Choroid plexus epithelial cell (primary cell): ENCODE measurements around the gene AVL9.
"Not testable (repeated sequence)": the region's sequence is repeated elsewhere in the genome, so short reads cannot be mapped to it uniquely, and the experiment has no call there.

Source experiments
- DNase-seq: peaks from one replicate; pipeline ENCODE4 v3.0.0-alpha.2; 2010; ENCODE audit warnings: low read depth
- H3K4me3 ChIP-seq: 2 replicates; pipeline ENCODE4 v1.5.1; 2011; ENCODE audit warnings: low read depth, mild to moderate bottlenecking, control low read depth, low read length, moderate library complexity
- TF ChIP-seq, protein P1 (sequence below): conservative IDR thresholded peaks from 2 replicates; pipeline ENCODE4 v1.5.1; 2011; ENCODE audit warnings: low read depth, mild to moderate bottlenecking, control low read depth, inconsistent platforms, low read length, moderate library complexity

The AVL9 gene

DNA sequence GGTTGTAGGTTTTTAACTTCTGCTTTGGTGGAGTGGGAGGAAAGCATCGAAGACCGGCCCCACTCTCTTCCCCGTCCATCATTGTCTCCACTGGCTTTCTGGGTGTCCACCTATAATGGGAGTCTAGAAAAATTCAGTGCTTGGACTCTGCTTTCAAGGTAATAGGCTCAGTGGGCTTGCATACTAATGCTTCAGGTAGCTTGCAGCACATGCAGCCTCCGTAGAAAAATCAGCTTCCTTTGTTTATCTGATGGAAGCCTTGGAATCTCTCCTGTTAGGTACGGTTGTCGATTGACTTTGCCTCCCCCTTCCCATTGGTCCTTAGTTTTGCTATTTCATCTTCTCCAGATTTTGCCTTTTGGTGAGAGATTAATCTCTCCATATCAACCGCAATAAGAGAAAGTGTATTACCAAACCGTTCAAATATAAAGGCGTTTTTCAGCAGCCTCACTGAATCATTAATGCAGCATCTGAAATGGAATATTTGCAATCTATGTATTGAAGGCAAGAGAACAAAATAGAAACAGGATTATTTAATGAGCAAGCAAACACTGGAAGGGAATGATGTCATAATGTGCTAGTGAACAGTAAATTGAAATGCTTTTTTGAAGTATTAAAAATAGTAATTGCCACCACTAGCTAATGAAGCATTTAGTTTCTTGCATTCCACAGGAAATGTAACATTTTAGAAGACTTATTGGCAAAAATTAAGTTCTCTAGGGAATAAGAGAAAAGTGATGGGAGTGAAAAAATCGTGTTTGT is 944 bp downstream of the AVL9 start:
- peak overlapping the region; percentile 97 for H3K4me3 ChIP-seq
- TF ChIP-seq, protein P1, sequence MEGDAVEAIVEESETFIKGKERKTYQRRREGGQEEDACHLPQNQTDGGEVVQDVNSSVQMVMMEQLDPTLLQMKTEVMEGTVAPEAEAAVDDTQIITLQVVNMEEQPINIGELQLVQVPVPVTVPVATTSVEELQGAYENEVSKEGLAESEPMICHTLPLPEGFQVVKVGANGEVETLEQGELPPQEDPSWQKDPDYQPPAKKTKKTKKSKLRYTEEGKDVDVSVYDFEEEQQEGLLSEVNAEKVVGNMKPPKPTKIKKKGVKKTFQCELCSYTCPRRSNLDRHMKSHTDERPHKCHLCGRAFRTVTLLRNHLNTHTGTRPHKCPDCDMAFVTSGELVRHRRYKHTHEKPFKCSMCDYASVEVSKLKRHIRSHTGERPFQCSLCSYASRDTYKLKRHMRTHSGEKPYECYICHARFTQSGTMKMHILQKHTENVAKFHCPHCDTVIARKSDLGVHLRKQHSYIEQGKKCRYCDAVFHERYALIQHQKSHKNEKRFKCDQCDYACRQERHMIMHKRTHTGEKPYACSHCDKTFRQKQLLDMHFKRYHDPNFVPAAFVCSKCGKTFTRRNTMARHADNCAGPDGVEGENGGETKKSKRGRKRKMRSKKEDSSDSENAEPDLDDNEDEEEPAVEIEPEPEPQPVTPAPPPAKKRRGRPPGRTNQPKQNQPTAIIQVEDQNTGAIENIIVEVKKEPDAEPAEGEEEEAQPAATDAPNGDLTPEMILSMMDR = no peak
- no peak for DNase-seq

DNA sequence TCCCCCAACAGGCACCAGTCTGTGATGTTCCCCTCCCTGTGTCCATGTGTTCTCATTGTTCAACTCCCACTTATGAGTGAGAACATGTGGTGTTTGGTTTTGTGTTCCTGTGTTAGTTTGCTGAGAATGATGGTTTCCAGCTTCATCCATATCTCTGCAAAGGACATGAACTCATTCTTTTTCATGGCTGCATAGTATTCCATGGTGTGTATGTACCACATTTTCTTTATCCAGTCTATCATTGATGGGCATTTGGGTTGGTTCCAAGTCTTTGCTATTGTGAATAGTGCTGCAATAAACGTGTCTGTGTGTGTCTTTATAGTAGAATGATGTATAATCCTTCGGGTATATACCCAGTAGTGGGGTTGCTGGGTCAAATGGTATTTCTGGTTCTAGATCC is 4.5 kb downstream of the AVL9 start:
- not testable (repeated sequence) for DNase-seq, H3K4me3 ChIP-seq

DNA sequence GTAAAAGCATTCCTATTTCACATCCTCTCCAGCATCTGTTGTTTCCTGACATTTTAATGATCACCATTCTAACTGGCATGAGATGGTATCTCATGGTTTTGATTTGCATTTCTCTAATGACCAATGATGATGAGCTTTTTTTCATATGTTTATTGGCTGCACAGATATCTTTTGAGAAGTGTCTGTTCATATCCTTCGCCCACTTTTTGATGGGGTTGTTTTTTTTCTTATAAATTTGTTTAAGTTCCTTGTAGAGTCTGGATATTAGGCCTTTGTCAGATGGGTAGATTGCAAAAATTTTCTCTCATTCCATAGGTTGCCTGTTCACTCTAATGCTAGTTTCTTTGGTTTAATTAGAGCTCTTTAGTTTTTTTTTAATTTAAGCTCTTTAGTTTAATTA is 4.9 kb downstream of the AVL9 start:
- H3K4me3 ChIP-seq, DNase-seq: not testable (repeated sequence)

DNA sequence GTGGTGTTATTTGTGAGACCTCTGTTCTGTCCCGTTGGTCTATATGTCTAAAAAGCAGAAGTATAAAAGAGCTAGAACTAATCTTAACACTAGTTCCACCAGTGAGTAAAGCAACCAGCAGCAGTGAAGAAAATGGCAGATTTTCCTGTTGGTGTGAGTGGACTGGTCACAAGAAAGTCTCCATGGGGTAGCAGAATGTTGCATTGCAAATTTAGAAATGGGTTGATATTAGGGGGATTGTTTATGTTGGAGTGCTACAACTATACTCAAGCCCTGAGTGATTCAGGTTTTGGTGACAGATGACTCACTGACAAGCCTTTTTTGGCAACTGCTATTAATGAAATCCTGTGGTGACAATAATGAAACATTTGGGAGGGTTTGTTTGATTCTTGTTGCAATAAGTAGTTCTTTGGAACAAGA is 5.6 kb downstream of the AVL9 start:
- peak; percentile 68 for DNase-seq
- TF ChIP-seq, protein P1 = no peak
- no peak overlapping the region for H3K4me3 ChIP-seq

DNA sequence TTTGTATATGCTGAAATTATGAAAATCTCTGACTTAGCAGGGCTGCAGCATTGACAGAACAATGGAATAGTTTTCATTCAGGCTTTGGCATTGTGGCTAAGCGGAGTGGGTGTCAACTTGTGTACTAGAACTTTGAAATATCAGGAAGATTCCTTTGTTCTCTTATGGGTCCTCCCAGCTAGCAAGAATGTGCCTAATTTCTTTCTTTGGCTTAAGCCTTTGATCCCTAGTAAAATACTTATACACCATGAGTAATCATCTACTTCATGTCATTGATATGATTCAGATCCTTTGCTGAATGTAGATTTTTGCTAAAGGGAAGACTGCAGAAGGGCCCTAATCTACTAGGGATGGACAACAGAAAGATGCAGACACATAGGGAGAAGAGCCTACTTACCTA is 6.2 kb downstream of the AVL9 start:
- TF ChIP-seq, protein P1 = no peak
- no peak overlapping the region for H3K4me3 ChIP-seq
- DNase-seq = peak; percentile 47

DNA sequence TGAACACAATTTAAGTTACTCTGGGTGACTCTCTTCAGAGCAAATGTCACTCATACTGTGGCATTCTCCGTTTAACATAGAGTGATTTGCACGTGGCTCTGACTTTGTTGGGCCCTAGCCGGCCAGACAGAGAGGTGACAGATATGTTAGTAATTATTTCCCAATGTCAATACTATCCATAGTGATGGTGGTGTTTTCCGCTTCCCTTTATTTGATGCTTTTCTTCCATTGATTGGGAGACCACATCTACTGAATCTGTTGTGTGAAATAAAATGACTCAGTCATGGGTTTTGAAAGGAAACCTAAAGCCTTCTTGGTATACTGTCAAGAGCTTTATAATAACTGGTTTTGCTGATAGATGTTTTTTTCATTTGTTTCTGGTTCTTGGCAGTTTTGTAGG is 7.4 kb downstream of the AVL9 start:
- H3K4me3 ChIP-seq = no peak overlapping the region
- DNase-seq = no peak
- TF ChIP-seq, protein P1 = no peak

DNA sequence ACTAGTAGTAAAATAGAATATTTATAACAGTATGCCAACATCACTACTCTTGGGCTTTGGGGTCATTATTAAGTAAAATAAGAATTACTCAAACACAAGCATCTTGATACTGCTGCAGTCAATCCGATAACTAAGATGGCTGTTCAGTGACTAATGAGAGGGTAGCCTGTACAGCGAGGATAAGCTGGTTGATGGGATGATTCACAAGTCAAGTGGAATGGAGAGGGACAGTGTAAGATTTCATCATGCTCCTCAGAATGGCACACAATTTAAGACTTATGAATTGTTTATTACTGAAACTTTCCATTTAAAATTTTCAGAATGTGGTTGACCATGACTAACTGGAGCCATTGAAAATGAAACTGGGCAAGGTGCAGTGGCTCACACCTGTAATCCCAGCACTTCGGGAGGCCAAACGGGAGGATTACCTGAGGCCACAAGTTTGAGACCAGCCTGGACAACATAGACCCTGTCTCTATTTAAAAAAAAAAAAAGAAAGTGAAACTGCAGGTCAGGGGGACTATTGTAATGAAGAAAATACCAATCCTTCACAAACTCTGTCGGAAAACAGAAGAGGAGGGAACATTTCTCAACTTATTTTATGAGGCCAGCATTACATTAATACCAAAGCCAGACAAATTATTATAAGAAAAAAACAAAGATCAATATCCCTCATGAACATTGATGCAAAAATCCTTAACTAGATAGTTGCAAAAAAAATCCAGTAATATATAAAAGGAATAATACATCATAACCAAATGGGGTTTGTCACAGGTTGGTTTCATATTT is 11.2 kb downstream of the AVL9 start:
- H3K4me3 ChIP-seq = no peak overlapping the region
- peak; percentile 94 for DNase-seq

More for the DNA sequence above, 11.2 kb downstream of the AVL9 start:
- TF ChIP-seq, protein P1 = no peak
